Measurements from ENCODE around the gene DDX20. TPM values are rescaled to one million over a fixed set of nuclear protein-coding genes. Genes with fewer than 3 reads are reported as not detected.

The DDX20 gene
- total and polyA plus RNA-seq, 2 donors (not counting 3 experiments of a cell fraction or from before 2014, with no cell fraction given): 4.1 to 15.9 TPM

DNA sequence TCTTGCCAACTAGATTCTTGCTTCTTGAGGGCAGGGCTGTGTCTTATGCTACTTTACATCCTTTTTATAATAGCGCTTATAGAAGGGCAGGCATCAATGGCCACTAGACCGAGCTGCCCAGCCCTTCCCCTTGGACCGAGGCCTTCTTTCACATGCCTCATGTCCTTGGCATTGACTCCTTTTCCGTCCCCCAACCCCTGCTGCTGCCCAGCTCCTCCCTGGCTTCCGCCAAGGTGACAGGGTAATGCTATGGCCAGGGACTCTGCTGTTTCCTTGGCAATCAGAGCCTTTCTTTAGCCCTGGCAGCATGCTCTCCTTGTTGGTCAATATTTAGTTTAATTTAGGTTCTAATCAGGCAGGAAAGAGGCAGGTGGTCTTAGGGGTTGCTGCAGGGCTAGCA, 48.2 kb downstream of the DDX20 start:
- ChIA-PET POLR2A (no interaction called here), CTCF (no interaction called here)
- H3K36me3 ChIP-seq (ENCODE audit: control insufficient read depth in 2 of 2, extremely low read depth in 1 of 2, insufficient read depth in 2 of 2, low read length in 2 of 2): no peaks in the 10 kb centered on the region
- BruUV-seq (replicated peaks): no TSS peak
- no peak overlapping the region for H2AFZ ChIP-seq (ENCODE audit: low read depth, low read length)
- DNase-seq (ENCODE audit: low read depth, low spot score) (no peak), FAIRE-seq (no peak)
- intact Hi-C loops (cut with micrococcal nuclease) (no loop called here), dilution Hi-C loops (cut with MboI; ENCODE audit: extremely low pct_ligation_motif_present, low sequenced_read_pairs) (no loop called here)
- peaks cover 0 to 5% of the 10 kb centered on the region in 2 experiments for H3K27me3 ChIP-seq (ENCODE audit: control insufficient read depth in 2 of 2, insufficient read depth in 2 of 2, low read length in 2 of 2)
- H3K27ac ChIP-seq (ENCODE audit: insufficient read depth, low read depth, low read length): no peak overlapping the region
- no peak overlapping the region for H3K4me2 ChIP-seq (ENCODE audit: insufficient read depth, low read length)
- no peak for TF ChIP-seq FOS (IDR thresholded peaks at IDR 0.05; ENCODE audit: borderline replicate concordance, insufficient read depth, low read length)
- TF ChIP-seq, protein P1, sequence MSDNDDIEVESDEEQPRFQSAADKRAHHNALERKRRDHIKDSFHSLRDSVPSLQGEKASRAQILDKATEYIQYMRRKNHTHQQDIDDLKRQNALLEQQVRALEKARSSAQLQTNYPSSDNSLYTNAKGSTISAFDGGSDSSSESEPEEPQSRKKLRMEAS (IDR thresholded peaks at IDR 0.05; ENCODE audit: insufficient read depth, insufficient read length): no peak
- no peak for TF ChIP-seq GATA2 (IDR thresholded peaks at IDR 0.05; ENCODE audit: insufficient read depth, insufficient read length, low read depth, low read length)
- no peak for TF ChIP-seq JUN (IDR thresholded peaks at IDR 0.05; ENCODE audit: borderline replicate concordance, insufficient read depth, insufficient read length, low read depth)
- TF ChIP-seq, protein P2, sequence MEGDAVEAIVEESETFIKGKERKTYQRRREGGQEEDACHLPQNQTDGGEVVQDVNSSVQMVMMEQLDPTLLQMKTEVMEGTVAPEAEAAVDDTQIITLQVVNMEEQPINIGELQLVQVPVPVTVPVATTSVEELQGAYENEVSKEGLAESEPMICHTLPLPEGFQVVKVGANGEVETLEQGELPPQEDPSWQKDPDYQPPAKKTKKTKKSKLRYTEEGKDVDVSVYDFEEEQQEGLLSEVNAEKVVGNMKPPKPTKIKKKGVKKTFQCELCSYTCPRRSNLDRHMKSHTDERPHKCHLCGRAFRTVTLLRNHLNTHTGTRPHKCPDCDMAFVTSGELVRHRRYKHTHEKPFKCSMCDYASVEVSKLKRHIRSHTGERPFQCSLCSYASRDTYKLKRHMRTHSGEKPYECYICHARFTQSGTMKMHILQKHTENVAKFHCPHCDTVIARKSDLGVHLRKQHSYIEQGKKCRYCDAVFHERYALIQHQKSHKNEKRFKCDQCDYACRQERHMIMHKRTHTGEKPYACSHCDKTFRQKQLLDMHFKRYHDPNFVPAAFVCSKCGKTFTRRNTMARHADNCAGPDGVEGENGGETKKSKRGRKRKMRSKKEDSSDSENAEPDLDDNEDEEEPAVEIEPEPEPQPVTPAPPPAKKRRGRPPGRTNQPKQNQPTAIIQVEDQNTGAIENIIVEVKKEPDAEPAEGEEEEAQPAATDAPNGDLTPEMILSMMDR (IDR thresholded peaks at IDR 0.05; ENCODE audit: extremely low read depth in 1 of 2, insufficient read depth in 1 of 2, low read depth in 1 of 2, low read length in 2 of 2): no peak
- TF ChIP-seq POLR2A (IDR thresholded peaks at IDR 0.05; ENCODE audit: low read depth, low read length): no peak
- TF ChIP-seq MYC (IDR thresholded peaks at IDR 0.05; ENCODE audit: low read depth, low read length): no peak
- no peak for TF ChIP-seq EZH2 (IDR thresholded peaks at IDR 0.05; ENCODE audit: borderline replicate concordance, low read depth, low read length, severe bottlenecking)
- TF ChIP-seq POLR2AphosphoS5 (IDR thresholded peaks at IDR 0.05; ENCODE audit: insufficient read depth, low read depth, low read length): no peak
- no peak overlapping the region for H3K4me3 ChIP-seq (replicated peaks in 1 of 3; ENCODE audit: insufficient read depth in 1 of 3, low read depth in 1 of 3, low read length in 3 of 3)
- no peaks in the 10 kb centered on the region for H3K4me1 ChIP-seq (ENCODE audit: control insufficient read depth, extremely low read depth, insufficient read depth, low read length)
- no peaks in the 10 kb centered on the region for H3K79me2 ChIP-seq (ENCODE audit: control insufficient read depth, insufficient read depth, low read length)
- no peaks in the 10 kb centered on the region for H3K9me3 ChIP-seq (replicated peaks; ENCODE audit: control insufficient read depth, insufficient read depth, low read length)
- no peaks in the 10 kb centered on the region for H3K9me1 ChIP-seq (replicated peaks; ENCODE audit: control insufficient read depth, extremely low read depth, insufficient read depth, low read length)
- no peaks in the 10 kb centered on the region for H4K20me1 ChIP-seq (replicated peaks; ENCODE audit: control insufficient read depth, extremely low read depth, insufficient read depth, low read length)
- H3K9ac ChIP-seq (replicated peaks; ENCODE audit: extremely low read depth, insufficient read depth, low read length): no peak overlapping the region

All from endothelial cell of umbilical vein (primary cell).